Upper lobe of right lung (tissue), 1 donor: ENCODE data around the gene JUNB. TPM values are rescaled to one million over a fixed set of nuclear protein-coding genes. Genes with fewer than 3 reads are reported as not detected.

Experiments
- ATAC-seq: fragments of 200-7000 bp; cut with Tn5 transposase; one replicate; pipeline ENCODE4 v1.9.1; 2020; ENCODE audit warnings: mild to moderate bottlenecking, moderate library complexity
- DNase-seq: peaks from one replicate; pipeline ENCODE4 v3.0.0-alpha.2; 2020
- H3K27ac ChIP-seq: fragments of 200-600 bp; one replicate; pipeline ENCODE4 v1.8.0; 2022
- H3K27me3 ChIP-seq: fragments of 200-600 bp; one replicate; pipeline ENCODE4 v1.8.0; 2022; ENCODE audit warnings: mild to moderate bottlenecking
- H3K36me3 ChIP-seq: fragments of 200-600 bp; one replicate; pipeline ENCODE4 v1.8.0; 2022
- H3K4me1 ChIP-seq: fragments of 200-600 bp; one replicate; pipeline ENCODE4 v1.8.0; 2022
- H3K4me3 ChIP-seq: fragments of 200-600 bp; one replicate; pipeline ENCODE4 v1.8.0; 2022; ENCODE audit warnings: mild to moderate bottlenecking
- H3K9me3 ChIP-seq: fragments of 200-600 bp; one replicate; pipeline ENCODE4 v1.8.0; 2022
- intact Hi-C: fragments of 100-400 bp; cut with DNase I; formaldehyde crosslinking; loops from one replicate; pipeline ENCODE4 v1.11.0; 2022
- microRNA-seq: library from miRNA; unstranded; fragments of <30 nt; microRNA quantifications from one replicate; pipeline ENCODE4 v1.2.0, GENCODE V29; 2020; ENCODE audit warnings: borderline microRNAs expressed
- total RNA-seq: library from RNA; stranded (reverse); fragmentation: NEBNext Ultra II Directional; extraction: Animal tissue kit (Norgen Biotek cat#: 25700); gene quantifications from one replicate; pipeline ENCODE4 v1.2.1, GENCODE V29; 2021
- TF ChIP-seq, protein P1 (sequence below): fragments of 200-600 bp; IDR thresholded peaks from one replicate; pipeline ENCODE4 v1.8.0; 2022; ENCODE audit warnings: antibody characterized with exemption
- donor health status: DM: no; HTN: yes; CAD: no; lungs with severe emphysema.

The JUNB gene
- total RNA-seq, 1 donor from 2014 or later: 174 TPM

GRCh38 chr19:12838886-12839756, 47.8 kb downstream of the JUNB start:
- no peak overlapping the region for H3K4me3 ChIP-seq
- H3K27me3 ChIP-seq: peaks cover 97% of the 10 kb centered on the region
- no peaks in the 10 kb centered on the region for H3K9me3 ChIP-seq
- H3K27ac ChIP-seq: no peak overlapping the region
- H3K36me3 ChIP-seq: no peaks in the 10 kb centered on the region
- TF ChIP-seq, protein P1, sequence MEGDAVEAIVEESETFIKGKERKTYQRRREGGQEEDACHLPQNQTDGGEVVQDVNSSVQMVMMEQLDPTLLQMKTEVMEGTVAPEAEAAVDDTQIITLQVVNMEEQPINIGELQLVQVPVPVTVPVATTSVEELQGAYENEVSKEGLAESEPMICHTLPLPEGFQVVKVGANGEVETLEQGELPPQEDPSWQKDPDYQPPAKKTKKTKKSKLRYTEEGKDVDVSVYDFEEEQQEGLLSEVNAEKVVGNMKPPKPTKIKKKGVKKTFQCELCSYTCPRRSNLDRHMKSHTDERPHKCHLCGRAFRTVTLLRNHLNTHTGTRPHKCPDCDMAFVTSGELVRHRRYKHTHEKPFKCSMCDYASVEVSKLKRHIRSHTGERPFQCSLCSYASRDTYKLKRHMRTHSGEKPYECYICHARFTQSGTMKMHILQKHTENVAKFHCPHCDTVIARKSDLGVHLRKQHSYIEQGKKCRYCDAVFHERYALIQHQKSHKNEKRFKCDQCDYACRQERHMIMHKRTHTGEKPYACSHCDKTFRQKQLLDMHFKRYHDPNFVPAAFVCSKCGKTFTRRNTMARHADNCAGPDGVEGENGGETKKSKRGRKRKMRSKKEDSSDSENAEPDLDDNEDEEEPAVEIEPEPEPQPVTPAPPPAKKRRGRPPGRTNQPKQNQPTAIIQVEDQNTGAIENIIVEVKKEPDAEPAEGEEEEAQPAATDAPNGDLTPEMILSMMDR: no peak
- no peak for ATAC-seq
- intact Hi-C loops: no loop called here
- DNase-seq: no peak
- peaks cover 12% of the 10 kb centered on the region for H3K4me1 ChIP-seq

GRCh38 chr19:12840091-12841079, 49.1 kb downstream of the JUNB start:
- DNase-seq (peak; percentile 85), ATAC-seq (peak; percentile 87)
- Histone ChIP-seq H3K27ac (no peak overlapping the region), H3K4me3 (peak overlapping the region; percentile 15), H3K4me1 (peaks cover 9% of the 10 kb centered on the region), H3K27me3 (peaks cover 97% of the 10 kb centered on the region), H3K36me3 (no peaks in the 10 kb centered on the region), H3K9me3 (no peaks in the 10 kb centered on the region)
- intact Hi-C loops: no loop called here
- TF ChIP-seq, protein P1: no peak

GRCh38 chr19:12841094-12841493, 49.8 kb downstream of the JUNB start:
- no peaks in the 10 kb centered on the region for H3K36me3 ChIP-seq
- H3K9me3 ChIP-seq: no peaks in the 10 kb centered on the region
- DNase-seq (peak; percentile 69), ATAC-seq (no peak)
- peak overlapping the region; percentile 15 for H3K4me3 ChIP-seq
- peaks cover 95% of the 10 kb centered on the region for H3K27me3 ChIP-seq
- H3K4me1 ChIP-seq: peaks cover 9% of the 10 kb centered on the region
- no peak overlapping the region for H3K27ac ChIP-seq
- TF ChIP-seq, protein P1: no peak
- intact Hi-C loops: no loop called here

DNA sequence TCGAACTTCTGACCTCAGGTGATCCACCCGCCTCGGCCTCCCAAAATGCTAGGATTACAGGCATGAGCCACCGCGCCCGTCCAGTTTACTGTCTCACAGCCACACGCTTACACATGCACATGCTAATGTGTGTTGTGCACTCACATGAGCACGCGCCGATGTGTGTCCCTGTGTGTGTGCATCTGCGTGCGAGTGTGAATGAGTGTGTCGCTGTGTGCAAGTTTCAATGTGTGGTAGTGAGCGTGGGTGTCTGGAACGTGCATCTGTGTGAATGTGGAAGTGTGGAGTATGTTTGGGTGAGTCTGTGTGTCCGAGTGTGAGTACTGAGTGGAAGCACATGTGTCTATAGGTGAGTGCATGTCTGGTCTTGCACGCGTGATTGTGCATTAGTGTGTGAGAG, 51.2 kb downstream of the JUNB start:
- TF ChIP-seq, protein P1: no peak
- ATAC-seq (no peak), DNase-seq (no peak)
- Histone ChIP-seq H3K4me1 (peaks cover 13% of the 10 kb centered on the region), H3K4me3 (no peak overlapping the region), H3K9me3 (no peaks in the 10 kb centered on the region), H3K27me3 (peaks cover 85% of the 10 kb centered on the region), H3K36me3 (no peaks in the 10 kb centered on the region), H3K27ac (no peak overlapping the region)
- intact Hi-C loops: no loop called here

Small RNA genes lying within 50 kb of the gene (microRNA-seq; reads per million reads assigned to microRNA genes)
- gene MIR5684: not detected

Other genes starting within 250 kb of the JUNB start
- gene ZNF564, start 240.0 kb upstream of the JUNB start, total RNA-seq: 13.7 TPM
- gene ZNF490, start 180.7 kb upstream of the JUNB start, total RNA-seq: 12.2 TPM
- 29.7 TPM for gene ZNF791, start 180.6 kb upstream of the JUNB start, total RNA-seq
- 174 TPM for gene MAN2B1, start 124.7 kb upstream of the JUNB start, total RNA-seq
- gene WDR83, start 124.7 kb upstream of the JUNB start, total RNA-seq: 10.9 TPM
- 70.5 TPM for gene DHPS, start 109.6 kb upstream of the JUNB start, total RNA-seq
- gene GNG14, start 103.5 kb upstream of the JUNB start, total RNA-seq: not detected
- gene FBXW9, start 94.9 kb upstream of the JUNB start, total RNA-seq: 4.3 TPM
- 49.0 TPM for gene TNPO2, start 67.6 kb upstream of the JUNB start, total RNA-seq
- 144 TPM for gene TRIR, start 56.8 kb upstream of the JUNB start, total RNA-seq
- gene GET3, start 54.0 kb upstream of the JUNB start, total RNA-seq: 55.2 TPM
- not detected for gene BEST2, start 39.7 kb upstream of the JUNB start, total RNA-seq
- 65.3 TPM for gene HOOK2, start 15.9 kb upstream of the JUNB start, total RNA-seq
- gene PRDX2, start 10.3 kb downstream of the JUNB start, total RNA-seq: 123 TPM
- gene THSD8, start 10.6 kb downstream of the JUNB start, total RNA-seq: 2.8 TPM
- 7.4 TPM for gene RNASEH2A, start 15.1 kb downstream of the JUNB start, total RNA-seq
- gene RTBDN, start 43.1 kb downstream of the JUNB start, total RNA-seq: not detected
- not detected for gene MAST1, start 47.0 kb downstream of the JUNB start, total RNA-seq
- gene DNASE2, start 90.0 kb downstream of the JUNB start, total RNA-seq: 61.0 TPM
- gene KLF1, start 95.7 kb downstream of the JUNB start, total RNA-seq: not detected
- 21.0 TPM for gene GCDH, start 99.7 kb downstream of the JUNB start, total RNA-seq
- not detected for gene SYCE2, start 127.8 kb downstream of the JUNB start, total RNA-seq
- gene FARSA, start 142.2 kb downstream of the JUNB start, total RNA-seq: 39.5 TPM
- gene CALR, start 147.1 kb downstream of the JUNB start, total RNA-seq: 991 TPM
- gene RAD23A, start 154.4 kb downstream of the JUNB start, total RNA-seq: 109 TPM
- 16.4 TPM for gene GADD45GIP1, start 165.7 kb downstream of the JUNB start, total RNA-seq
- gene DAND5, start 178.1 kb downstream of the JUNB start, total RNA-seq: not detected
- gene NFIX, start 204.0 kb downstream of the JUNB start, total RNA-seq: 168 TPM